IPS-NIHi7 (cell line): ENCODE results near the gene NEDD1.

Source experiments
- DNase-seq: peaks from one replicate; pipeline ENCODE4 v3.0.0; 2012; ENCODE audit warnings: mixed read lengths; ENCODE audit errors: extremely low spot score

Gene NEDD1, protein sequence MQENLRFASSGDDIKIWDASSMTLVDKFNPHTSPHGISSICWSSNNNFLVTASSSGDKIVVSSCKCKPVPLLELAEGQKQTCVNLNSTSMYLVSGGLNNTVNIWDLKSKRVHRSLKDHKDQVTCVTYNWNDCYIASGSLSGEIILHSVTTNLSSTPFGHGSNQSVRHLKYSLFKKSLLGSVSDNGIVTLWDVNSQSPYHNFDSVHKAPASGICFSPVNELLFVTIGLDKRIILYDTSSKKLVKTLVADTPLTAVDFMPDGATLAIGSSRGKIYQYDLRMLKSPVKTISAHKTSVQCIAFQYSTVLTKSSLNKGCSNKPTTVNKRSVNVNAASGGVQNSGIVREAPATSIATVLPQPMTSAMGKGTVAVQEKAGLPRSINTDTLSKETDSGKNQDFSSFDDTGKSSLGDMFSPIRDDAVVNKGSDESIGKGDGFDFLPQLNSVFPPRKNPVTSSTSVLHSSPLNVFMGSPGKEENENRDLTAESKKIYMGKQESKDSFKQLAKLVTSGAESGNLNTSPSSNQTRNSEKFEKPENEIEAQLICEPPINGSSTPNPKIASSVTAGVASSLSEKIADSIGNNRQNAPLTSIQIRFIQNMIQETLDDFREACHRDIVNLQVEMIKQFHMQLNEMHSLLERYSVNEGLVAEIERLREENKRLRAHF

DNA sequence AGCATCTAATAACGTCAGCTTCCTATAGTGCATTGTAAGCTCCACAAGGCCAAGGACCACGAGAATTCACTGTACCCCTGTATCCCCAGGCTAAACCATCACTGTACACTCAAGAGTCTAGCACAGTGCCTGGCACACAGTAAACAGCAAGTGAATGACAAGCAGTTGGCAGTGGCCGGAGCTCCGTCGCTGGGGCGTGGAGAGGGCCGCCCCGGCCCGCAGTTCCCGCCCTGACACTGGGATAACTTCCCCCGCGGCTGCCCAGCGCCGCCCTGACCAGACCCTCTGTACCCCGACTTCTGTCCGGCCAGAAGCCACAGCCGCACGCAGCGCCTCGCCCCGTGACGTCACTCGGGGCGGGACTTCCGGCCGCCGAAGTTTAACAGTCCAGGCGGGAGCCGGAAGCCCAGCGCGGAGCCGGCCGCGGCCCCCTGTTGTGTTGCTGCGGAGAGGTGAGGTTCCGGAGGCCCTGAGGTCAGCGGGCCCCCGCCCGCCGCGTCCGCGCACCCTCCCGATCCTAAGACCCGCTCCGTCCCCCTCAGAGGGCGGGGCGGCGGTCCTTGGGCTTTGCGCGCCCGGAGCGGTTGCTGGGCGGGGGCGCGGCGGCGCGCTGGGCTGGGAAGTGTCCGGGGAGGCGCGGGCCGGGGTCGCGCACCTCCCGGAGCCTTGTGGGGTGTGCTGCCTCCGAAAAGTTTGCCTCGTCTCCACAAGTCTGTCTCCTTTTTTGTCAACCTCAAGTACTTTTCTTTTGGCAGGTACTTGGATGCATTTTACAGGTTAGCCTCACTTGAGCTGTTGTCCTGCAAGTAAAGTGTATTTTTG, at the start of gene NEDD1:
TSS of gene NEDD1 (plus strand) at position 409 of the 822 bp plus-strand sequence. CDS start 2,503 bp downstream, outside the sequence.
- peak; percentile 93 for DNase-seq

DNA sequence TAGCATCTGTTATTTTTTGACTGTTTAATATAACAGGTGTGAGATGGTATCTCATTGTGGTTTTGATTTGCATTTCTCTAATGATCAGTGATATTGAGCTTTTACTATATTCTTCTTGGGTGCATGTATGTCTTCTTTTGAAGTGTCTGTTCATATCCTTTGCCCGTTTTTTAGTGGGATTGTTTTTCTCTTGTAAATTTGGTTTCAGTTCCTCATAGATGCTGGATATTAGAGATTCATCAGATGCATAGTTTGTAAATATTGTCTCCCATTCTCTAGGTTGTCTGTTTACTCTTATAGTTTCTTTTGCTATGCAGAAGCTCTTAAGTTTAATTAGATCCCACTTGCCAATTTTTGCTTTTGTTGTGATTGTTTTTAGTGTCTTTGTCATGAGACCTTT, 48.9 kb upstream of the NEDD1 start:
- no peak for DNase-seq

DNA sequence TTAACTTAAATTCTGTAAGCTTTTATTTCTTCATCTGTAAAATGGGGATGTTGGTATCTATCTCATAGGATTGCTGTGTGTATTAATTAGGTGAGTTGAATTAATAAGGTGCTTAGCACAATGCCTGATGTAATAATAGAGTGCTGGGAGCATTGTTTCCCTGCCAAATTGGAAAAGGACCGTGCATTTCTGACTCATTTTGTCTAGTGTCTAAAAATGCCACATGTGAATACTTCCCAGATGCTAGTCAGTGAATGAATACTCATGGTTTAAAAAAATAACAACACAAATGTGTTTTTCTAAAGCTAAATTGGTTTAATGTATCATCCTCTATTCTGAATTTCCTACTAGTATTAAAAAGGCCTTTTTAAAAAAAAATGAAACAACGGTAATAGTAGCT, 45.4 kb upstream of the NEDD1 start:
- DNase-seq = no peak

DNA sequence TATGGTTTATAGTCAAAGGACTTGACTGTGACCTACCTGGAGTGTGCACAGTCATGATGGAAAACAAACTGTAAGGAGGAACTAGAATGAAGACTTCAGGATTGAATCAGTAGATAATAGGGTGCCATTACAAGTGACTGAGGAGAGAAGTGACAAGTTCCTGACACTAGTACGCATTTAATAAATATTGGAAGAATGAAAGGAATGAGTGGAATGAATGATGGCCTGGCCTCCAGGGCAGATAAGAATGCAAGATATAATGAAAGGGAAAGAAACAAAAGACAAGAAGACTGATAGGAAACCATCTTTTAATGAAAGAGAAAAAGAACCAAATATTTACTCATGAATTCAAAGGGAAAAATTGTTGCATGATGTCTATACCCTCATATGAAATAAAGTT, 44.7 kb upstream of the NEDD1 start:
- no peak for DNase-seq

DNA sequence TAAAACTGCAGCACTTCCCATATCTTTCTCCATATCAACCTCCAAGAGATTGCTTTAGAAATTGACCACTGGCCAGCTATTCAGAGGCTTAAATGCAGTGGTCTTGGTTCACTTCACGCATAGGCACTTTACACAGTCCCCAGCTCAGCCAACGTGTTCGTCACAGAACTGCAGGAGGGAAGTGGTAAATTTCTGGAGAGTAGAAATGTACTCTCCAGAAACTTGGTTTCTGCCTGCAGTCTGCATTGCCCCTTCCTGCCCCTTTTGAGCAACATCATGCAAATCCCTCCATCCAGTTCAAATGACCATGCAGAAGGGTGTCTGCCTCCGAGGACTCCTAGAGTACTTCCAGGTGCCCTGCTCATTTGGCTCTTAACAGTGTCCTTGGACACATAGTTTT, 42.7 kb upstream of the NEDD1 start:
- DNase-seq = no peak

DNA sequence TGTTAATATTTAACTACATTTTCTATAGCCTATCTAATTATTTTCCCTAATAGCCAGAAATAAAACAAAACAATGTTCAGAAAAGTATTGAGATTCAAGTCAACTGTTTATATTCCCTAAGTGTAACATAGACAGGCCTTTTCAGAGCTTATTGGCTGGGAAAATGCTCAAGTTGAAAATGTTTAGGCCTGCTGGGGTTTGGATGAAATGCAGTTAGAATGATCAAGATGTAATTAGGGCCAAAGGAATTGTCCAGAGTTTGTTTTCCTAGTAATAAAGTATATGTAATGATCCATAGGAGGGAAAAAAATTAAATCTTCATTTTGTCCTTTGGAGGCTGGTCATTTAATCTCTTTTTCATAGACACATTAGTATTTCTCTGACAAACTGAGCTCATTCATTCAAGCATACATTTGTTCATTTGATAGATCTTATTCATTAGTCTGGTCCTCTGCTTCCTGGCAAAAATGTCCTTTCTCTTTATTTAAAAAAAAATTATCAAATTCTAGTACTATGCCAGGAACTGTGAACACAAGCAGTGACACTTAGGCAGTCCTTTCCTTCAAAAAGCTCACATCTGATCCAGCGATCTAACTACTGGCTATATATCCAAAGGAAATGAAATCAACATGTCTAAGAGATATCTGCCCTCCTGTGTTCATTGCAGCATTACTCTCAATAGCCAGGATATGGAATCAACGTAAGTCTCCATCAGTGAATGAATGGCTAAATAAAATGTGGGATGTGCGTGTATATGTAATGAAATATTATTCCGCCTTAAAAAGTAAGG, 40.1 kb upstream of the NEDD1 start:
- no peak for DNase-seq

DNA sequence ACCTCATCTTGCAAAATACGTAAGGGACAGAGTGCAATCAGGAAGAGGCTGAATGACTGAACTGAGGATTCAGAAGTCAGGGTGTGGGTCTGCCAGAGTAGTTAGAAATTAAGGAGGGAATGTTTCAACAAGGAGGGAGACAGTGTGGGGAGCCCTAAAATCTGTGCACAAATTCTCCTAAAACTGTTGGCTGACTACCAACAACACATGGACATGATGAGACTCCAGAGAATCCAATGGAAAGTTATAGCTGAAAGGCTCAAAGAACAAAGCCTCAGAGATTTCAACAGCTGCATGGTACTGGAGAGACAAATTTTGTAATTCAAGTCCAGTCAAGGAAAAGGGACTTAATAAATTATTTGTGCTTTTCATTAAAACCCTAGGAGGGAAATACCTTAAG, 36.1 kb upstream of the NEDD1 start:
- no peak for DNase-seq

DNA sequence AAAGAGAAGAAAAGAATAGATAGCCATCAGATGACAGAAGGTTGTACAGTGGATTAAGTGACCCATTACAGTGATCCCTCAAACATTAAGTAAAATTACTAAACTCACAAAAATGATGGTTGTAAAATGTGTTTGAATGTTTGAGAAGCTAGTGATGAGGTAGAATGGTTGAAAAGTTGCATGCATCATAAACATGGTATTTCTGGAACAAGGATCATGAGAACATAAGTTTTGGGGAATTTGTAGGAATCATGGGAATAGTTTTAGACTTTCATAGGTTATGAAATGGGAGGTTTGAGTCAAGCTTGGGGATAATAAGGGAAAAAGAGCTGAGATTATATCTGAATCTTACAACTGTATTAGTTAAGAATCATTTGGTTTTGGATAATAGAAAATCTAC, 34.1 kb upstream of the NEDD1 start:
- no peak for DNase-seq

DNA sequence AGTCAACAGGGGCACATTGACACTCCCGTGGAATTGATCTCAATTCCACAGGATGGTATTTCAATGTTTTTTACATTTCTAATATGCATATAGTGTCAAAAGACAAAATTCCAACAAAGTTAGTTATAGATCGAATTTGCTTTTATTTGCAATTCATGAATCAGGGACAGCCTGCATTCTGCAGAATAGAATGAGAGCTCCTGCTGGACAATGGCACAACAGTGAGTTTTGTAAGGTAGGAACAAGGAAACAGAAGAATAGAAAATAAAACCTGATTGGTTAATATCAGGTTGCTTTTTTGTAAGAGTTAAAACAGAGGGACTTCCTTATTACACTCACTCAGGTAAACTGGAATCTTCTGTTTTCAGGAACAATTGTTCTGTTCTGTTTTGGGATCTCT, 32.8 kb upstream of the NEDD1 start:
- no peak for DNase-seq

DNA sequence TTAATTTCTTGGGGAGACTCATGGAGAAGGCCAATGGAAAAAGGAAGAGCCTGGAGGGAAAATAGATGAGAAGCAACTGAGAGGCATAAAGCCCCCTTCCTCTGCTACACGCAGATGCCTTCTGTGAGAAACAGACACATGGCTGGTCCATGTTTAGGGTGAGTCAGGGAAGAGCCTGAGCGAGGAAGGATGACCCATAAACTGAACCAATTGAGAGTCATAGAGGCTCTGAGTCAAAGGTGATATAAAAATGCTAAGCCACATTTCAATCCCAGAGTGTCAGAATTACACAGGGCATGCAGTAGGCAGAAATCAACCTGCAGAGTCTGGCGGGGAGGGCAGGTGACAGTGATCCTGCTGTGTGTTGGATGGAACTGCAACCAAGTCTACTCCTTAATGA, 30.1 kb upstream of the NEDD1 start:
- DNase-seq = no peak

DNA sequence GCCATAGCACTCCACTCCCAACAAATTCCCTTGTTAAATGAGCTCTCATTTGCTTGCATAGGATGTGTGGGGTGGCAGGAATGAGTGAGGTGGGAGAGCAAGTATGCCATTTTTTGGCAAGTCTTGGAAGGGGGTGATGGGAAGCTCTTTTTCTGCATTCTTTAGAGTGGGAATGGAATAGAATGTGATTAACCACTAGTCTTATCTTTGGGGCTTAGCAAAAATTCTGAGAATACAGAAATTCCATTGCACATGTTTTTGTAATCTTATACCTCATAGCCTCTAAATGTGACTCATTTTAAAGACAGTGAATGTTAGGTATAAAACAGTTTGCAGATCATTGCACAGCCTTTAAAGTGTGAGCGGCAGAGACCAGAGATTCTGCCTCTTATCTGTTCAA, 28.4 kb upstream of the NEDD1 start:
- DNase-seq = no peak

DNA sequence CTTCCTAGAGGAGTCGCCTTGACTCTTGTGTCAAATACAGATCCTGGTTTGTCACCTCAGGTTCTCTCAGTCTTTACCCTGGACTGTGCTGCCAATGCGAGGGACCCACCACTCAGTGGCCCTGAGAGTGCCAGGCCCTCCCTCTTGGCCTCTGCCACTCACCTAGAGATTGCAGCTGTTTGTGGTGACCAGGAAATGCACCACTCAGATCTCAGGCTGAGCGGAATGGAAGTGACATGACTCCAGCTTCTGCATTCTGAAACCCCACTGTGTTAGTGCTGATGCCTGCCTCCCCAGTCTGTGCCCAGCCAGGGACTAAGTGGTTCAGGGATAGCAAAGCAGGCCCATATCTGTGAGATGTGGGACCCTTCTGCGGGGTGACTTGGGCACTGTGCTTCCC, 27.8 kb upstream of the NEDD1 start:
- no peak for DNase-seq

DNA sequence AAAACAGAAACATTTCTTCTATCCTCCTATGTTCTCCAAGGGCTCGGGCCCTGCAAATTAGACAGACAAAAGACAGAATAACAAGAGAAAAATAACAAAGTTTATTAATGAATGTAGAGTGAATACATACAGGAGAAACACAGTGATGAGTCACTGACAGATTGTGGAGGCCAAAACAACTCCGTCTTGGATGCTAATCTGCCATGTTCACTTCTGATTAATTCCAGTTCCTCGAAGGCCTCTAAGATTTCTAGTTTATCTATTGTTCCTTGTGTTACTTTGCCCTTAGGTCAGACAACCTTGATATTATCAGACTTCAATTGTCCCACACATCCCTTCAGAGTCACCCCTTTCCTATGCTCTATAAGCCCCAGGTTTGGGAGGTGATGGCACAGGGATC, 26.8 kb upstream of the NEDD1 start:
- DNase-seq = no peak

DNA sequence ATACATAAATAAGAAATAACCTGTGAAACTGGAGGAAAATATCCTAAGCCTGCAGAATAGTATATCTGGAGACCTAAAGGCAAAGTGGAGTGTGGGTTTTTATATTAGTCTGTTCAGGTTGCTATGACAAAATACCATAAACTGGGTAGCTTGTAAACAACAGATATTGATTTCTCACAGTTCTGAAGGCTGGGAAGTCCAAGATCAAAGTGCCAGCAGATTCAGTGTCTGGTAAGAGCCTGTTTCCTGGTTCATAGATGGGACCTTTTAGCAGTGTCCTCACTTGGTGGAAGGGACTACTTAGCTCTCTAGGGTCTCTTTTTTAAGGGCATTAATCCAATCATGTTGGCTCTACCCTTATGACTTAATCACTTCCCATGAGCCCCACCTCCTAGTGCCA, 25.4 kb upstream of the NEDD1 start:
- DNase-seq = no peak

DNA sequence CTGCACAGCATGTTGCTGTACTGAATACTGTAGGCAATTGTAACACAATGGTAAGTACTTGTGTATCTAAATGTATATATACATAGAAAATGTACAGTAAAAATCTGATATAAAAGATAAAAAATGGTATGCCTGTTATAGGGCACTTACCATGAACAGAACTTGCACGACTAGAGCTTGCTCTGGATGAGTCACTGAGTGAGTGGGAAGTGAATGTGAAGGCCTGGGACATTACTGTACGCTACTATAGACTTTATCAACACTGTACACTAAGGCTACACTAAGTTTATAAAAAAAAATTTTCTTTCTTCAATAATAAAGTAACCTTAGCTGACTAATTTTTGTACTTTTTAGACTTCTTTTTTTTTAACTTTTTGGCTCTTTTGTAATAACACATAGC, 24.2 kb upstream of the NEDD1 start:
- no peak for DNase-seq

DNA sequence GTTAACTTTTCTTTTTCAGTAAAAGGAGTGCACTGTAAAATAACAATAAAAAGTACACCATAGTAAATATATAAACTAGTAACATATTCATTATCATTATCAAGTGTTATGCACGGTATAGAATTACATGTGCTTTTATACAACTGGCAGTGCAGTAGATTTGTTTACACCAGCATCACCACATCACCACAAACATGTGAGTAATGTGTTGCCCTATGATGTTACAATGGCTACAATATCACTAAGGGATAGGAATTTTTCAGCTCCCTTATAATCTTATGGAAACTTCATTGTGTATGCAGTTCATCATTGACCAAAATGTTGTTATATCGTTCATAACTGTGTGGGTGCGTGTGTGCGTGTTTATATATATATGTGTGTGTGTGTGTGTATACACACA, 23.5 kb upstream of the NEDD1 start:
- DNase-seq = no peak

DNA sequence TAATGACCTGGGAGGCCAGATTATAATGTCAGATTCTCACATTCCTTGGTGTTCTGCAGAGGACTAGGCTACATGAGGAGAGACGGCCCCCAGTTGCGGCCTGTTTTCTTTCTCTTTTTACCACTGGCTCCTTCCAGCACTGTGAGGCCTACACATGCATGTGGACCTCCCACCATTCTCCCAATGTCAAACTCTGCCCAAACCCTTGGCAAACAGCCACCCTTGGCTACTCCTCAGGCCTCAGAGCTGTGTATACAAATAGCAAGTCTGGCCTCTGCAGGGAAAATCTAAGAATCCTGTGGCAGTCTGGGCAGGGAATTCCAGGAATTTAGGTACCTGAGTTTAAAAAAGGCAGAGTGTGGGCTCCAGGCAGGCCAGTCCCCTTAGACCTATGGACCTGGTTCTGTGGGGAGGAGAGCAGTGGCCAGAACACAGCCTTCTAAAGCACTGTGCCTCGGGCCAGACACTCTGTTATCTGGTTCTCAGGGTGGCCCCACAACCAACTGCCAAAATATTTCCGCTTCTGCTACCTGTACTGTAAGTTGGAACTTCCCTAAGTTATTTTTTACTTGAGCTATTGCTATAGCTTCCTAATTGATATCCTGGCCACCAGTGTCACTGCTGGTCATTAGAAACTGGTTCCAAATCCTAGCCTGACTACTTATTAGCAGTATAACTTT, 19.9 kb upstream of the NEDD1 start:
- DNase-seq = peak; percentile 24

DNA sequence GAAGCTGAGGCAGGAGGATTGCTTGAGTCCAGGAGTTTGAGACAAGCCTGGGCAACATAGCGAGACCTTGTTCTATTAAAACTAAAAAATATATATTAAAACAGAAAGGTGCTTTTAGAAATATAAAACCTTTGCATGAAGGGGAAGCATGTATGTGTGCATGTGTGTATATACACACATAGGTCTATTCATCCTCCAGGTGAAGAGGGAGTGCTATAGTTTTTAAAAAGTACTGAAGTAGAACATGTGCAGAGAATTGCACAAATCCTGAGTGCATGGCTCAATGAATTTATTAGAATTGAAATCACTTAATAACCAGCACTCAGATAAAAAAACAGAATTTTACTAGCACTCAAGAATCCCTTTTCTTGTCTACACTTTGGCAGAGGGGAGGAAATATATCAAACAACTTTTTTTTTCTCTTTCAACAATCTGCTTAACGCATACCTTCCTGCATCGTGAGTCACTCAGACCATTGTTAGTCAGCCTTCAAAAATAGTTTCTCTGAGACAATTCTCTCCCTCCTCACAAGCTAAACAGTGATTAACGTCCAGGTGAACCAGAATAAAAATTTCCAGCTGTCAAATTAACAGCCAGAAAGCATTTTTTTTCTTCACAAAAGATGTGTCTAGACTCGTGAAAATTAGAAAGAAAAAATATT, 17.7 kb upstream of the NEDD1 start:
- DNase-seq = no peak

DNA sequence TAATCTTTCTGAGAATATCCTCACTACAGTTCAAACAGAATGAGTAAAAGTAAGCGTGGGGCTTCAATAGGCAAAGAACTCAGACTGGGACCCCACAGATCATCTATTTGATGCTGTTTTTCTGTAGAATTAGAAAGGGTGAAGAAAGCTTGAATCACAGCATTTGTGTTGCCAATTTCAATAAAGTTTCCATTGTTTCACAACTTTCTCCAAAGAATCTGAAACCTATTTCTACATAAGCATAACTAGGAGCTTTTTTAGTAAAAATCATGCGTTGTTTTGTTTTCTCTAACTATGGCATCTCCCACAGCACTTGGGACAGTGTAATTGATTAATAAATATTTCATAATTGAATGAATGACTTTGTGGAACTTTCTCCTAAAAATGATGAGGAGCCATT, 16.7 kb upstream of the NEDD1 start:
- DNase-seq = no peak

DNA sequence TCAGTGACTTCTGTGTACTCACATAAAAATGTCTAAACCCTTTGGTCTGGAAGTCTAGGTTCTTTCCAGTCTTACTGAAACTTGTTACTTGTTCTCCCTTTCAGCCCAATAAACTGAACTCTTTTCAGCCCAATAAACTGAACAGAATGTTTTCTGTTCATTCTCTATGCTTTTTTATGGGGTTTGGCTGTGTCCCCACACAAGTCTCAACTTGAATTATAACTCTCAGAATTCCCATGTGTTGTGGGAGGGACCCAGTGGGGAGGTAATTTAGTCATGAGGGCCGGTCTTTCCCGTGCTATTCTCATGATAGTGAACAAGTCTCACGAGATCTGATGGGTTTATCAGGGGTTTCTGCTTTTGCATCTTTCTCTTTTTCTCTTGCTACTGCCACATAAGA, 15.0 kb upstream of the NEDD1 start:
- DNase-seq = no peak

DNA sequence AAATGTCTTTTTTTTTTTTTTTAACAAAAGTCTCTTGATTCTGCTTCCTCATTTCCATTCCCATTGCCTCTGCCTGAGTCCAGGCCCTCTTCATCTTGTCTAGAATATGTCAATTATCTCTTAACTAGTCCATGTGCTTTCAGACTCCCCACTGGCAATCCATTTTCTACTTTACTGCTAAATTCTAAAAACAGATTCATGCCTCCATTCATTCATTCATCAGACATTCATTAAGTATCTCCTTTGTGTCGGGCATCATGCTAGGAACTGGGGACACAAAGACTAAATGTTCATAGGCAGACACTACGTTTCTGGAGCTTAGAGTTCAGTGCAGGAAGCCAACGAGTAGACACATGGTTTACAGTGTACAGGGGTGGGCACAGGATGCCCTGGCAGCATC, 9.6 kb upstream of the NEDD1 start:
- no peak for DNase-seq
